GM12878 (cell line): ENCODE data around the gene EPB41L2. TPM values are rescaled to one million over a fixed set of nuclear protein-coding genes. Genes with fewer than 3 reads are reported as not detected.

Experiments used
- ATAC-seq: fragments of 200-7000 bp; cut with Tn5 transposase; 3 replicates; pipeline ENCODE4 v1.9.1; 2020; ENCODE audit warnings: mild to moderate bottlenecking, moderate library complexity
- BruUV-seq: library from RNA; stranded (reverse); fragments of 400-500 nt; replicated peaks from 2 replicates; lab custom pipeline; 2021; lab: Mats Ljungman, UMichigan
- CTCF ChIA-PET: fragments of 300-600 bp; sonication (Branson Sonifier 250); formaldehyde crosslinking; extraction: SDS; loops from one replicate; lab custom pipeline; 2021; ENCODE audit warnings: inconsistent platforms; lab: Yijun Ruan, JAX
- POLR2A ChIA-PET: fragments of 350-600 bp; formaldehyde crosslinking; extraction: SDS; loops from one replicate; lab custom pipeline; 2021; ENCODE audit warnings: inconsistent platforms; lab: Charles Lee
- RAD21 ChIA-PET: fragments of 300-600 bp; sonication (Branson Sonifier 250); formaldehyde crosslinking; loops from one replicate; lab custom pipeline; 2023; ENCODE audit warnings: antibody characterized with exemption; ENCODE audit not compliant: unreplicated experiment; lab: Charles Lee
- SMC1A ChIA-PET: fragments of 300-600 bp; sonication (Branson Sonifier 250); formaldehyde crosslinking; loops from one replicate; lab custom pipeline; 2023; ENCODE audit not compliant: unreplicated experiment, uncharacterized antibody; lab: Charles Lee
- DNase-seq: peaks from one replicate; pipeline ENCODE4 v3.0.0-alpha.2; 2011; ENCODE audit warnings: low read depth, low spot score
- FAIRE-seq: peaks from 3 replicates; lab custom pipeline; 2011; peaks lifted over from hg19 to GRCh38; lab: Jason Lieb, UNC
- H2AFZ ChIP-seq: 2 replicates; pipeline ENCODE4 v1.6.0; 2011; ENCODE audit warnings: low read depth, low read length, control low read depth; ENCODE audit not compliant: control insufficient read depth
- H3K27ac ChIP-seq: 2 replicates; pipeline ENCODE4 v1.5.1; 2011; ENCODE audit warnings: control low read depth; ENCODE audit not compliant: control insufficient read depth, insufficient read depth
- H3K27me3 ChIP-seq, 2 experiments: replicated peaks in 1 of 2; 2 replicates each; pipeline versions ENCODE4 v1.6.0 to v1.6.1; 2011; ENCODE audit warnings: low read length in 1 of 2; ENCODE audit not compliant: control insufficient read depth in 2 of 2, insufficient read depth in 2 of 2
- H3K36me3 ChIP-seq, 2 experiments: 2 replicates each; pipeline ENCODE4 v1.5.1; 2011; ENCODE audit warnings: low read length in 1 of 2; ENCODE audit not compliant: control insufficient read depth in 2 of 2, insufficient read depth in 2 of 2
- H3K4me1 ChIP-seq: 2 replicates; pipeline ENCODE4 v1.6.1; 2011; ENCODE audit warnings: mild to moderate bottlenecking, low read length, moderate library complexity, mixed read lengths; ENCODE audit not compliant: control insufficient read depth, insufficient read depth
- H3K4me2 ChIP-seq: 2 replicates; pipeline ENCODE4 v1.6.0; 2011; ENCODE audit warnings: control low read depth; ENCODE audit not compliant: control insufficient read depth, insufficient read depth
- H3K4me3 ChIP-seq: fragments of 200-600 bp; sonication (generic); 2 replicates; pipeline ENCODE4 v1.5.1; 2016
- H3K79me2 ChIP-seq: 2 replicates; pipeline ENCODE4 v1.6.0; 2011; ENCODE audit warnings: low read length; ENCODE audit not compliant: control insufficient read depth, insufficient read depth
- H3K9ac ChIP-seq: 2 replicates; pipeline ENCODE4 v1.8.0; 2011; ENCODE audit warnings: low read length, control low read depth, mixed read lengths; ENCODE audit not compliant: control insufficient read depth, insufficient read depth
- H3K9me3 ChIP-seq: replicated peaks from 3 replicates; pipeline ENCODE4 v1.5.1; 2011; ENCODE audit warnings: mild to moderate bottlenecking, low read length; ENCODE audit not compliant: control insufficient read depth, insufficient read depth
- H4K20me1 ChIP-seq: 2 replicates; pipeline ENCODE4 v1.6.0; 2011; ENCODE audit not compliant: control insufficient read depth, insufficient read depth
- CBX3 ChIP-seq: fragments of 200-600 bp; sonication (generic); IDR thresholded peaks from 2 replicates; pipeline ENCODE4 v1.6.1; 2016; ENCODE audit warnings: low read depth, borderline replicate concordance
- DPF2 ChIP-seq: fragments of 450-650 bp; IDR thresholded peaks from 2 replicates; pipeline ENCODE4 v1.6.1; 2017; ENCODE audit warnings: mild to moderate bottlenecking
- HDGF ChIP-seq: fragments of 450-650 bp; IDR thresholded peaks from 2 replicates; pipeline ENCODE4 v1.6.1; 2016; ENCODE audit warnings: antibody characterized with exemption
- LARP7 ChIP-seq: fragments of 450-650 bp; IDR thresholded peaks from 2 replicates; pipeline ENCODE4 v1.6.1; 2017; ENCODE audit warnings: mild to moderate bottlenecking
- MTA3 ChIP-seq: IDR thresholded peaks from 2 replicates; pipeline ENCODE4 v1.6.1; 2012; ENCODE audit warnings: low read length, inconsistent platforms, borderline replicate concordance
- WGBS: methylation state at CpG from one replicate; pipeline ENCODE4 v1.1.6; 2016; ENCODE audit warnings: low lambda C conversion rate; ENCODE audit not compliant: insufficient replicate concordance, insufficient coverage; ENCODE audit errors: missing lambda C conversion rate; 5-methylcytosine and 5-hydroxymethylcytosine counted together
- in situ Hi-C: fragments of 300-500 bp; cut with MboI; formaldehyde crosslinking; loops from 9 replicates; pipeline ENCODE4 v1.14.3; 2018; ENCODE audit warnings: mixed read lengths
- intact Hi-C: fragments of 100-400 bp; cut with micrococcal nuclease; formaldehyde crosslinking; loops from one replicate; pipeline ENCODE4 v1.14.2; 2022; ENCODE audit not compliant: unreplicated experiment
- polyA plus RNA-seq, 11 experiments: library from polyadenylated mRNA; depleted of rRNA in 4 of 11; unstranded in 6 of 11; stranded (reverse) in 5 of 11; fragments of >200 nt; fragmentation: Nextera tagmentation in 4 of 11; fragmentation: Illumina TruSeq in 1 of 11; extraction: Ambion mirVana in 4 of 11; extraction: Trizol in 1 of 11; gene quantifications; 1 replicate in 1 of 11; 2 replicates in 10 of 11; pipeline versions ENCODE4 v1.2.1 to v1.2.3, GENCODE V29; 2011 to 2016; ENCODE audit warnings: inconsistent platforms in 2 of 11, missing spikeins in 2 of 11, low read depth in 1 of 11
- total RNA-seq, 4 experiments: library from RNA; depleted of rRNA in 3 of 4; stranded (reverse); fragments of >200 nt in 3 of 4; fragmentation: Illumina TruSeq in 1 of 4; extraction: Trizol in 1 of 4; gene quantifications; 2 replicates each; pipeline versions ENCODE4 v1.2.1 to v1.2.3, GENCODE V29; 2013 to 2021
- TF ChIP-seq, protein P1 (sequence below): fragments of 450-650 bp; IDR thresholded peaks from 2 replicates; pipeline ENCODE4 v1.6.1; 2017; ENCODE audit warnings: mild to moderate bottlenecking, low read depth, inconsistent platforms; ENCODE audit not compliant: poor library complexity, severe bottlenecking
- TF ChIP-seq, protein P2 (sequence below): fragments of 450-650 bp; IDR thresholded peaks from 2 replicates; pipeline ENCODE4 v1.6.1; 2017; ENCODE audit warnings: mild to moderate bottlenecking, moderate library complexity
- TF ChIP-seq, protein P3 (sequence below): fragments of 450-650 bp; IDR thresholded peaks from 2 replicates; pipeline ENCODE4 v1.6.1; 2017; ENCODE audit warnings: mild to moderate bottlenecking
- TF ChIP-seq, protein P4 (sequence below): fragments of 450-650 bp; formaldehyde crosslinking; IDR thresholded peaks from 2 replicates; pipeline ENCODE4 v1.4.0; 2020; ENCODE audit warnings: mild to moderate bottlenecking, moderate library complexity
- TF ChIP-seq, protein P5 (sequence below): IDR thresholded peaks from 2 replicates; pipeline ENCODE4 v1.6.1; 2012; ENCODE audit warnings: low read depth, low read length, improper control_type of control experiment

EPB41L2 gene
- total and polyA plus RNA-seq, 10 of the 15 experiments (the other 5 are each of a cell fraction or from before 2014, with no cell fraction given): 7.4 to 41.6 (median 19.0) TPM

DNA sequence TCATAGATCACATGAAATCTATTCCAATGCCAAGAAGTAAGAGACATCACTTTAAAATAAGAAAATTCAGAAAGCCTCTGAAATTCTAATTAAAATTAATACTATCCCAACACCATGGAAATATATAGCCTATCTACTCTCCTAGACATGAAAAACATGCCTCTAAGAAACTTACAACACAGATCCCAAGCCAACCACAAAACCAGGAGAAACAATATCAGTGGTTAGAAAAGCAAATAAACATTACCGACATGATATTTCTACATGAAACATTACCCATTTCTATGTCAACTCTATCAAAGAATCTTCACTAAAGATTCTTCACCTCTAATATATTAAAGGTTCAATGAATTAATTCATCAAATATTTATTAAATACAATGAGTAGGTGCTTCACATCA is 4.8 kb downstream of the EPB41L2 start:
- ChIA-PET SMC1A (no interaction called here), RAD21 (no interaction called here), POLR2A (interaction anchor here (1.0 kb wide), 1 partner anchor 9 kb away, joined by 3 read pairs; no protein-coding TSS in a partner anchor), CTCF (no interaction called here)
- Histone ChIP-seq H3K4me2 (no peak overlapping the region), H3K4me1 (no peaks in the 10 kb centered on the region), H3K36me3 (no peaks in the 10 kb centered on the region), H3K79me2 (peaks cover 42% of the 10 kb centered on the region), H3K4me3 (no peak overlapping the region), H2AFZ (no peak overlapping the region), H3K27ac (no peak overlapping the region), H4K20me1 (no peaks in the 10 kb centered on the region), H3K27me3 (no peaks in the 10 kb centered on the region), H3K9ac (no peak overlapping the region), H3K9me3 (peaks cover 20% of the 10 kb centered on the region)
- in situ Hi-C loops (no loop called here), intact Hi-C loops (no loop called here)
- no peak for ATAC-seq
- 93% methylated on average over 1 of the region's 1 CpG for WGBS
- FAIRE-seq: no peak
- no TSS peak for BruUV-seq
- no peak for DNase-seq
- TF ChIP-seq, protein P1, sequence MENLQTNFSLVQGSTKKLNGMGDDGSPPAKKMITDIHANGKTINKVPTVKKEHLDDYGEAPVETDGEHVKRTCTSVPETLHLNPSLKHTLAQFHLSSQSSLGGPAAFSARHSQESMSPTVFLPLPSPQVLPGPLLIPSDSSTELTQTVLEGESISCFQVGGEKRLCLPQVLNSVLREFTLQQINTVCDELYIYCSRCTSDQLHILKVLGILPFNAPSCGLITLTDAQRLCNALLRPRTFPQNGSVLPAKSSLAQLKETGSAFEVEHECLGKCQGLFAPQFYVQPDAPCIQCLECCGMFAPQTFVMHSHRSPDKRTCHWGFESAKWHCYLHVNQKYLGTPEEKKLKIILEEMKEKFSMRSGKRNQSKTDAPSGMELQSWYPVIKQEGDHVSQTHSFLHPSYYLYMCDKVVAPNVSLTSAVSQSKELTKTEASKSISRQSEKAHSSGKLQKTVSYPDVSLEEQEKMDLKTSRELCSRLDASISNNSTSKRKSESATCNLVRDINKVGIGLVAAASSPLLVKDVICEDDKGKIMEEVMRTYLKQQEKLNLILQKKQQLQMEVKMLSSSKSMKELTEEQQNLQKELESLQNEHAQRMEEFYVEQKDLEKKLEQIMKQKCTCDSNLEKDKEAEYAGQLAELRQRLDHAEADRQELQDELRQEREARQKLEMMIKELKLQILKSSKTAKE: no peak
- TF ChIP-seq LARP7 (no peak), HDGF (no peak), MTA3 (no peak), DPF2 (no peak), CBX3 (no peak)
- TF ChIP-seq, protein P2, sequence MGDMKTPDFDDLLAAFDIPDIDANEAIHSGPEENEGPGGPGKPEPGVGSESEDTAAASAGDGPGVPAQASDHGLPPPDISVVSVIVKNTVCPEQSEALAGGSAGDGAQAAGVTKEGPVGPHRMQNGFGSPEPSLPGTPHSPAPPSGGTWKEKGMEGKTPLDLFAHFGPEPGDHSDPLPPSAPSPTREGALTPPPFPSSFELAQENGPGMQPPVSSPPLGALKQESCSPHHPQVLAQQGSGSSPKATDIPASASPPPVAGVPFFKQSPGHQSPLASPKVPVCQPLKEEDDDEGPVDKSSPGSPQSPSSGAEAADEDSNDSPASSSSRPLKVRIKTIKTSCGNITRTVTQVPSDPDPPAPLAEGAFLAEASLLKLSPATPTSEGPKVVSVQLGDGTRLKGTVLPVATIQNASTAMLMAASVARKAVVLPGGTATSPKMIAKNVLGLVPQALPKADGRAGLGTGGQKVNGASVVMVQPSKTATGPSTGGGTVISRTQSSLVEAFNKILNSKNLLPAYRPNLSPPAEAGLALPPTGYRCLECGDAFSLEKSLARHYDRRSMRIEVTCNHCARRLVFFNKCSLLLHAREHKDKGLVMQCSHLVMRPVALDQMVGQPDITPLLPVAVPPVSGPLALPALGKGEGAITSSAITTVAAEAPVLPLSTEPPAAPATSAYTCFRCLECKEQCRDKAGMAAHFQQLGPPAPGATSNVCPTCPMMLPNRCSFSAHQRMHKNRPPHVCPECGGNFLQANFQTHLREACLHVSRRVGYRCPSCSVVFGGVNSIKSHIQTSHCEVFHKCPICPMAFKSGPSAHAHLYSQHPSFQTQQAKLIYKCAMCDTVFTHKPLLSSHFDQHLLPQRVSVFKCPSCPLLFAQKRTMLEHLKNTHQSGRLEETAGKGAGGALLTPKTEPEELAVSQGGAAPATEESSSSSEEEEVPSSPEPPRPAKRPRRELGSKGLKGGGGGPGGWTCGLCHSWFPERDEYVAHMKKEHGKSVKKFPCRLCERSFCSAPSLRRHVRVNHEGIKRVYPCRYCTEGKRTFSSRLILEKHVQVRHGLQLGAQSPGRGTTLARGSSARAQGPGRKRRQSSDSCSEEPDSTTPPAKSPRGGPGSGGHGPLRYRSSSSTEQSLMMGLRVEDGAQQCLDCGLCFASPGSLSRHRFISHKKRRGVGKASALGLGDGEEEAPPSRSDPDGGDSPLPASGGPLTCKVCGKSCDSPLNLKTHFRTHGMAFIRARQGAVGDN: no peak
- TF ChIP-seq, protein P3, sequence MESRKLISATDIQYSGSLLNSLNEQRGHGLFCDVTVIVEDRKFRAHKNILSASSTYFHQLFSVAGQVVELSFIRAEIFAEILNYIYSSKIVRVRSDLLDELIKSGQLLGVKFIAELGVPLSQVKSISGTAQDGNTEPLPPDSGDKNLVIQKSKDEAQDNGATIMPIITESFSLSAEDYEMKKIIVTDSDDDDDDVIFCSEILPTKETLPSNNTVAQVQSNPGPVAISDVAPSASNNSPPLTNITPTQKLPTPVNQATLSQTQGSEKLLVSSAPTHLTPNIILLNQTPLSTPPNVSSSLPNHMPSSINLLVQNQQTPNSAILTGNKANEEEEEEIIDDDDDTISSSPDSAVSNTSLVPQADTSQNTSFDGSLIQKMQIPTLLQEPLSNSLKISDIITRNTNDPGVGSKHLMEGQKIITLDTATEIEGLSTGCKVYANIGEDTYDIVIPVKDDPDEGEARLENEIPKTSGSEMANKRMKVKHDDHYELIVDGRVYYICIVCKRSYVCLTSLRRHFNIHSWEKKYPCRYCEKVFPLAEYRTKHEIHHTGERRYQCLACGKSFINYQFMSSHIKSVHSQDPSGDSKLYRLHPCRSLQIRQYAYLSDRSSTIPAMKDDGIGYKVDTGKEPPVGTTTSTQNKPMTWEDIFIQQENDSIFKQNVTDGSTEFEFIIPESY: no peak
- TF ChIP-seq, protein P4, sequence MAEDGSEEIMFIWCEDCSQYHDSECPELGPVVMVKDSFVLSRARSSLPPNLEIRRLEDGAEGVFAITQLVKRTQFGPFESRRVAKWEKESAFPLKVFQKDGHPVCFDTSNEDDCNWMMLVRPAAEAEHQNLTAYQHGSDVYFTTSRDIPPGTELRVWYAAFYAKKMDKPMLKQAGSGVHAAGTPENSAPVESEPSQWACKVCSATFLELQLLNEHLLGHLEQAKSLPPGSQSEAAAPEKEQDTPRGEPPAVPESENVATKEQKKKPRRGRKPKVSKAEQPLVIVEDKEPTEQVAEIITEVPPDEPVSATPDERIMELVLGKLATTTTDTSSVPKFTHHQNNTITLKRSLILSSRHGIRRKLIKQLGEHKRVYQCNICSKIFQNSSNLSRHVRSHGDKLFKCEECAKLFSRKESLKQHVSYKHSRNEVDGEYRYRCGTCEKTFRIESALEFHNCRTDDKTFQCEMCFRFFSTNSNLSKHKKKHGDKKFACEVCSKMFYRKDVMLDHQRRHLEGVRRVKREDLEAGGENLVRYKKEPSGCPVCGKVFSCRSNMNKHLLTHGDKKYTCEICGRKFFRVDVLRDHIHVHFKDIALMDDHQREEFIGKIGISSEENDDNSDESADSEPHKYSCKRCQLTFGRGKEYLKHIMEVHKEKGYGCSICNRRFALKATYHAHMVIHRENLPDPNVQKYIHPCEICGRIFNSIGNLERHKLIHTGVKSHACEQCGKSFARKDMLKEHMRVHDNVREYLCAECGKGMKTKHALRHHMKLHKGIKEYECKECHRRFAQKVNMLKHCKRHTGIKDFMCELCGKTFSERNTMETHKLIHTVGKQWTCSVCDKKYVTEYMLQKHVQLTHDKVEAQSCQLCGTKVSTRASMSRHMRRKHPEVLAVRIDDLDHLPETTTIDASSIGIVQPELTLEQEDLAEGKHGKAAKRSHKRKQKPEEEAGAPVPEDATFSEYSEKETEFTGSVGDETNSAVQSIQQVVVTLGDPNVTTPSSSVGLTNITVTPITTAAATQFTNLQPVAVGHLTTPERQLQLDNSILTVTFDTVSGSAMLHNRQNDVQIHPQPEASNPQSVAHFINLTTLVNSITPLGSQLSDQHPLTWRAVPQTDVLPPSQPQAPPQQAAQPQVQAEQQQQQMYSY (CRISPR knock-in tag): no peak
- TF ChIP-seq, protein P5, sequence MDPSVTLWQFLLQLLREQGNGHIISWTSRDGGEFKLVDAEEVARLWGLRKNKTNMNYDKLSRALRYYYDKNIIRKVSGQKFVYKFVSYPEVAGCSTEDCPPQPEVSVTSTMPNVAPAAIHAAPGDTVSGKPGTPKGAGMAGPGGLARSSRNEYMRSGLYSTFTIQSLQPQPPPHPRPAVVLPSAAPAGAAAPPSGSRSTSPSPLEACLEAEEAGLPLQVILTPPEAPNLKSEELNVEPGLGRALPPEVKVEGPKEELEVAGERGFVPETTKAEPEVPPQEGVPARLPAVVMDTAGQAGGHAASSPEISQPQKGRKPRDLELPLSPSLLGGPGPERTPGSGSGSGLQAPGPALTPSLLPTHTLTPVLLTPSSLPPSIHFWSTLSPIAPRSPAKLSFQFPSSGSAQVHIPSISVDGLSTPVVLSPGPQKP: no peak
